Measurements from ENCODE around the gene IL7R. TPM values are rescaled to one million over a fixed set of nuclear protein-coding genes. Genes with fewer than 3 reads are reported as not detected.
A peak's percentile ranks its signal among the peaks of the same experiment; 100 is the strongest.

IL7R gene
- total and polyA plus RNA-seq, 12 donors, result 1.2 to 14.7 (median 7.5) TPM

GRCh38 chr5:35860686-35861085 is 4.0 kb downstream of the IL7R start:
- DNase-seq, result no peak
- H3K36me3 ChIP-seq (replicated peaks in 1 of 2), result no peaks in the 10 kb centered on the region
- H3K4me3 ChIP-seq, result no peak overlapping the region
- H3K27ac ChIP-seq, result peak overlapping the region in 1 of 5 donors; percentile 25
- H3K9me3 ChIP-seq (replicated peaks in 1 of 3), result no peaks in the 10 kb centered on the region
- H3K4me1 ChIP-seq (replicated peaks in 1 of 2), result peaks cover 28 to 29% of the 10 kb centered on the region in 2 donors
- 86 to 100% (median 92%) methylated on average over 1 of the region's 1 CpG for WGBS, 4 donors
- TF ChIP-seq, protein P1, sequence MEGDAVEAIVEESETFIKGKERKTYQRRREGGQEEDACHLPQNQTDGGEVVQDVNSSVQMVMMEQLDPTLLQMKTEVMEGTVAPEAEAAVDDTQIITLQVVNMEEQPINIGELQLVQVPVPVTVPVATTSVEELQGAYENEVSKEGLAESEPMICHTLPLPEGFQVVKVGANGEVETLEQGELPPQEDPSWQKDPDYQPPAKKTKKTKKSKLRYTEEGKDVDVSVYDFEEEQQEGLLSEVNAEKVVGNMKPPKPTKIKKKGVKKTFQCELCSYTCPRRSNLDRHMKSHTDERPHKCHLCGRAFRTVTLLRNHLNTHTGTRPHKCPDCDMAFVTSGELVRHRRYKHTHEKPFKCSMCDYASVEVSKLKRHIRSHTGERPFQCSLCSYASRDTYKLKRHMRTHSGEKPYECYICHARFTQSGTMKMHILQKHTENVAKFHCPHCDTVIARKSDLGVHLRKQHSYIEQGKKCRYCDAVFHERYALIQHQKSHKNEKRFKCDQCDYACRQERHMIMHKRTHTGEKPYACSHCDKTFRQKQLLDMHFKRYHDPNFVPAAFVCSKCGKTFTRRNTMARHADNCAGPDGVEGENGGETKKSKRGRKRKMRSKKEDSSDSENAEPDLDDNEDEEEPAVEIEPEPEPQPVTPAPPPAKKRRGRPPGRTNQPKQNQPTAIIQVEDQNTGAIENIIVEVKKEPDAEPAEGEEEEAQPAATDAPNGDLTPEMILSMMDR (IDR thresholded peaks at IDR 0.05), result no peak
- no peak for TF ChIP-seq POLR2A (IDR thresholded peaks at IDR 0.05)
- no peaks in the 10 kb centered on the region for H3K27me3 ChIP-seq
- intact Hi-C loops (cut with DNase I), result no loop called here

- Histone ChIP-seq H3K4me1 (replicated peaks in 1 of 2) (peaks cover 20 to 25% of the 10 kb centered on the region in 2 donors), H3K4me3 (no peak overlapping the region), H3K27me3 (no peaks in the 10 kb centered on the region), H3K27ac (peak overlapping the region in 1 of 5 donors; percentile 64), H3K9me3 (replicated peaks in 1 of 3) (no peaks in the 10 kb centered on the region), H3K36me3 (replicated peaks in 1 of 2) (no peaks in the 10 kb centered on the region)
- intact Hi-C loops (cut with DNase I), result no loop called here
- DNase-seq, result no peak
- TF ChIP-seq, protein P1 (IDR thresholded peaks at IDR 0.05), result no peak
- TF ChIP-seq POLR2A (IDR thresholded peaks at IDR 0.05), result no peak
- WGBS, 4 donors, result 13 to 40% (median 37%) methylated on average over 1 of the region's 1 CpG
Measured at GRCh38 chr5:35861718-35862117, 5.0 kb downstream of the IL7R start.

- intact Hi-C loops (cut with DNase I), result no loop called here
- no peak for DNase-seq
- Histone ChIP-seq H3K36me3 (replicated peaks in 1 of 2) (no peaks in the 10 kb centered on the region), H3K9me3 (replicated peaks in 1 of 3) (no peaks in the 10 kb centered on the region), H3K27me3 (no peaks in the 10 kb centered on the region), H3K27ac (peak overlapping the region in 1 of 5 donors; percentile 55), H3K4me1 (replicated peaks in 1 of 2) (peaks cover 16 to 21% of the 10 kb centered on the region in 2 donors), H3K4me3 (no peak overlapping the region)
- 62 to 83% (median 68%) methylated on average over 2 of the region's 2 CpGs for WGBS, 4 donors
- TF ChIP-seq, protein P1 (IDR thresholded peaks at IDR 0.05), result no peak
- no peak for TF ChIP-seq POLR2A (IDR thresholded peaks at IDR 0.05)
Measured at GRCh38 chr5:35862126-35862525, 5.4 kb downstream of the IL7R start.

DNA sequence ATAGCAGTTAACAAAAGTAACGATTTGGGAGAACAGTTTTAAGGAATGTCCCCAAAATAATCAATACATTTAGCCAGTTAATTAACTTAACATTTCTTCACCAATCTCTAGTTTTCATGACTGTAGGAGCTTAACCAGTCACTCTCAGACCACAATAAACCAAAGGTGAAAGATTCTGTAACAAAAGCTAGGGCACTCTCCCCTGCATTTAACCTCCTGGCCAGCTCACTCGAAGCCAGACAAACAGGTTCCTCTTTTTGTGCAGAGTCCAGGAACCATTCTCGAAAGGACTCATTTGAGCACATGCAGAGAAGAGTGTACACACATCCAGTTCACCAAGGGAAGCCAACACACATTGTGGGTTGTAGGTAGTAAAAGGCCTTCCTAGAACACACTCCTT is 6.5 kb downstream of the IL7R start:
- intact Hi-C loops (cut with DNase I), result no loop called here
- whole genome bisulfite sequencing, 4 donors, result 84 to 86% (median 86%) methylated on average over 3 of the region's 3 CpGs
- no peaks in the 10 kb centered on the region for H3K9me3 ChIP-seq (replicated peaks in 1 of 3)
- no peaks in the 10 kb centered on the region for H3K27me3 ChIP-seq
- no peaks in the 10 kb centered on the region for H3K36me3 ChIP-seq (replicated peaks in 1 of 2)
- no peak overlapping the region for H3K27ac ChIP-seq
- no peak for DNase-seq
- H3K4me1 ChIP-seq (replicated peaks in 1 of 2), result peaks cover 12 to 13% of the 10 kb centered on the region in 2 donors
- TF ChIP-seq, protein P1 (IDR thresholded peaks at IDR 0.05), result no peak
- TF ChIP-seq POLR2A (IDR thresholded peaks at IDR 0.05), result no peak
- H3K4me3 ChIP-seq, result no peak overlapping the region
